ENCODE data around the gene PPFIBP2. TPM values are rescaled to one million over a fixed set of nuclear protein-coding genes. Genes with fewer than 3 reads are reported as not detected.

PPFIBP2 gene
- polyA plus RNA-seq (ENCODE audit: insufficient read length in 4 of 4), result 10 to 100 TPM; 44.6 to 73.6 (median 48.5) TPM

- DNase-seq (ENCODE audit: low read depth in 4 of 4, low spot score in 3 of 4), result peak in 3 of 4 donors; percentile 56 to 67 (median 60)
Observed at GRCh38 chr11:7513234-7514098, at the start of gene PPFIBP2. Gene PPFIBP2 (plus strand): TSS chr11:7513999. CDS start chr11:7549476, 35,477 bp downstream.

GRCh38 chr11:7467652-7468051, 46.1 kb upstream of the PPFIBP2 start:
- DNase-seq (ENCODE audit: low read depth in 4 of 4, low spot score in 3 of 4), result no peak

GRCh38 chr11:7469351-7469865, 44.4 kb upstream of the PPFIBP2 start:
- DNase-seq (ENCODE audit: low read depth in 4 of 4, low spot score in 3 of 4), result no peak

GRCh38 chr11:7471071-7471470, 42.7 kb upstream of the PPFIBP2 start:
- no peak for DNase-seq (ENCODE audit: low read depth in 4 of 4, low spot score in 3 of 4)

DNA sequence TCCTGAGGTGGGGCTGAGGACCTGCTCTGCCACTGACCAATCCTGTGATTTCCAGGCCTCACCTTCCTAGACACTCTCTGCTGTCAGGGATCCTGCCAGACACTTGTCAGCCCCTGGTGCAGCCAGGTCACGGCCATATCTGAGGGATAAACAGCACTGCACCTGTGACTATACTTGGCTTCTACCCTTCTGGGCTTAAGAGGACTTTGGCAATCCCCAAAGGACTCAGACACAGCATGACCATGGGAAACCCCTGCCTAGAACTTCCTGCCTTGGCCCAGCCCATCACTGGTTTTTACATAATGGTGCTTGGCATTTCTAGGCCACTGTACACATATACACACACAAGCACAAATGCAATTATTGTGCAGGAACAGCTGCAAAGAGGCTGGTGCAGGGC, 40.1 kb upstream of the PPFIBP2 start:
- no peak for DNase-seq (ENCODE audit: low read depth in 4 of 4, low spot score in 3 of 4)

GRCh38 chr11:7480113-7480512, 33.7 kb upstream of the PPFIBP2 start:
- DNase-seq (ENCODE audit: low read depth in 4 of 4, low spot score in 3 of 4), result no peak

DNA sequence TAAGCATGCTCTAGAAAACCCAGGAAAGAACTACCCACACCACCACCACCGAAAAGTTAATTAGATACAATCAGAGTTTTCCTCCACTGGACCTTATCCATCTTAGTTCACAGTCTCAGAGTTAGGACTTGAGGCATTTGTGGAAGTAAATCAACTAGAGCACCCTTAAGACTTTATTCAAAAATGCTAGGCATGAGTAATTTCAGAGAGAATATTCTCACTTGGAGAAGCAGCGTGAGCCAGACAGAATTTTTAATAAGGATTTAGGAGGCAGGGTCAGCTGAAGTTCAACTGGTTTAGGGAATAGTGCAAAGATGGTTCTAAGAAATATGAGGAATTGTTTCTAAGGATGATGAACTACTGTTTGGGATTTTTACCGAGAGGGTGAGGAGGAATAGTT, 29.7 kb upstream of the PPFIBP2 start:
- no peak for DNase-seq (ENCODE audit: low read depth in 4 of 4, low spot score in 3 of 4)

- no peak for DNase-seq (ENCODE audit: low read depth in 4 of 4, low spot score in 3 of 4)
Observed at GRCh38 chr11:7484645-7485044, 29.2 kb upstream of the PPFIBP2 start.

DNA sequence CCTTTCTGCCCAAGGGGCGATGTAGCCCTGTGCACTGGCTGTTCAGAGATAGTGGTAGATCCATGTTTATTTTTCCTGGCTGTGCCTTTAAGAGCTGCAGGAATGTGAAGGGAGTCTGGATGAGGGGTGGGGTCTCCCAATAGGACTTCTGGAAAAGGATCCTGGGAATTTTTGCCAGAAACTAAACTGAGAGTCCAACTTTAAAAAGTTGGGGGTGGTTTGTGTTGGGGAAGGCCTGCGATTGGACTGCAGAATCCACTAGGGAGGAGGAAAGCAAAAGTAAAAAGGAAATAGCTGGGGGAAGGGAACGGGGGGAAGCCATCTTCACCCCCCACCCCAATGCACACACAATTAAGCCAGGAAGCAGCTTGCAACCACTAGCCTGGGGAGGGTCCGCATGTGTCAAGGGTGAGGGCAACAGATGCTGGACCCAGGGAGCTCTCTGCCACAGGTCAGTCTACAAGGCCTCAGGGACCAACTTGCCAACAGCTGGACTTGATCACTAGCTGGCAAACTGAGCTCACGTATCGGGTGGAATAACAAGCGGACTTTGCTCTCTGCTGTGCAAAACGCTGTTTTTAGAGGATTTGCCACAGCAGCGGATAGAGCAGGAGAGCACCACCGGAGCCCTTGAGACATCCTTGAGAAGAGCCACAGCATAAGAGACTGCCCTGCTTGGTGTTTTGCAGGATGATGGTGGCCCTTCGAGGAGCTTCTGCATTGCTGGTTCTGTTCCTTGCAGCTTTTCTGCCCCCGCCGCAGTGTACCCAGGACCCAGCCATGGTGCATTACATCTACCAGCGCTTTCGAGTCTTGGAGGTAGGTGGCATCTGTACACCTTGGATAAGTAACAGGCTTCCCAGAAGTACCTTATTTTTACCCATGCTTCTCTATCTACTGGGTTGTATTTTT, 28.4 kb upstream of the PPFIBP2 start, which contains the start of gene OLFML1:
TSS of gene OLFML1 (plus strand) at position 321 of the 912 bp plus-strand sequence. CDS start at position 691, 370 bp downstream.
- DNase-seq (ENCODE audit: low read depth in 4 of 4, low spot score in 3 of 4), result peak in 3 of 4 donors; percentile 38 to 49 (median 38)

GRCh38 chr11:7486098-7486780, 27.6 kb upstream of the PPFIBP2 start:
- DNase-seq (ENCODE audit: low read depth in 4 of 4, low spot score in 3 of 4), result no peak

DNA sequence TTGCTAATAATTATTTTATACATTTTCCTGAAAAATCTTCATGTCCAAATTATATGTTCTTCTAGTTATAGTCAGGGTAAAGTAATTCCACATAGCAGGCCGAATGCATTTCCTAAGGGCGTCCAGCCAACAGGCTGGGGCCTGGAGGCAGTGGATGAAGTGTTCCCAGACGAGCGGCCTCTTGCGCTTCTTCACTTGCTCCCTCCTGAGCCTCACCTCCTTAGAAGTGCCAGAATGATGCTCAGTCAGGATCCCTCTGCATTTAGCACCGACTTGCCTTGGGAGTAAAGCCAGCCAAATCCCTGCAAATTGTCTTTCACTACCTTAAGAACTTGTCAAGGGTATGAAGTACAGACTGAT, 27.0 kb upstream of the PPFIBP2 start:
- DNase-seq (ENCODE audit: low read depth in 4 of 4, low spot score in 3 of 4), result no peak

GRCh38 chr11:7487360-7487759, 26.4 kb upstream of the PPFIBP2 start:
- DNase-seq (ENCODE audit: low read depth in 4 of 4, low spot score in 3 of 4), result no peak

DNA sequence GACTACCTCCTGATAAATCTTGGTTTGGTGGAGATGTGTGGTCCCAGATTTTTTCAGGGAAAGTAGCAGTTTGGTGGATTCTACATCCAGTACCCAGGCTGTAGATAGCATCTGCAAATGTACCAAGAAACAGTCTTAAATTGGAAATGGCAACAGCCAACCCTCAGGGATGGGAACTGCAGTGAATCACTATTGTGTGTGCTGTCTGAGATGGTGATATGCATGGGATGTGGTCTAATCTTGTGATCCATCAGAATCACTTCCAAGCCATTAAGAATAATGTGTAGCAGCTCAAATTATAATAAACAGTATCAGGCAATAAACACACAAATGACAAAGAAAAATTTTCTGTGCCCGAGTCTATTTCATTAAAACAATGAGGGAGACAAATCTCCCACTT, 25.1 kb upstream of the PPFIBP2 start:
- no peak for DNase-seq (ENCODE audit: low read depth in 4 of 4, low spot score in 3 of 4)

DNA sequence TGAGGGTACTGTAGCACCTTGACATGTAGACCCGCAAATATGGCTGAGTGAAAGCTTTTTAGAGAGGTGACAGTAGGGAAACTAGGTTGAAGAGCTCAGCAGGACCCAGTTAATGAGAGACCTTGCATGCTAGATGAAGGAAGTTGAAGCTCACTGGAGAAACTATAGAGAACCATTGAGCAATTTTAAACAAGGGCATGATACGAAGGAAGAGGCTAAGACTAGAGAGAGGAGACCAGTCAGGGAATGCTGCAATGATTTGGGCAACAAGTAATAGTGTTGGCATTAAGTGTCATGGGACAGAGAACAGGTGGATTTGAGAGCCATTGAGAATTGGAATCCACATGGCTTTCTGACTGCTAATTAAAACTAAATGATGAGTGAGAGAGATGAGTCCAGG, 24.4 kb upstream of the PPFIBP2 start:
- no peak for DNase-seq (ENCODE audit: low read depth in 4 of 4, low spot score in 3 of 4)

- no peak for DNase-seq (ENCODE audit: low read depth in 4 of 4, low spot score in 3 of 4)
Observed at GRCh38 chr11:7490054-7490453, 23.7 kb upstream of the PPFIBP2 start.

GRCh38 chr11:7490535-7490934, 23.3 kb upstream of the PPFIBP2 start:
- DNase-seq (ENCODE audit: low read depth in 4 of 4, low spot score in 3 of 4), result no peak

DNA sequence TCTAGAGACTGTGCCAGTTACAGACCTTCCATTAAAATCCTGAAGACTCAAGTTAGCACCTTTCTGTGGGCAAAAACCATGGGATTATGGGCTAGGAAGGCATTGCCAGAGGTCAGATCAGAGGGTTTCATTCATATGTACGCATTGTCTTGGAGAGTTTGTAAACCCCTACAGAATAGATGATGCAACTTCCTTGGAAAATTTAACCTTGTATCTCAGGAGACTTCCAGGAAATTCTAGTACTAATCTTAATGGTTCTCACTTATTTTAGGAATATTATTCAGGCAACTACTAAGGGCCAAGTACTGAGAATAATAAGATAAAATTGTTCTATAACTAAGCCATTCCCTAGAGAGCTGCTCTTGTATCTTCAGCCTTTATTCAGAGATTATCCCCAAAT, 21.5 kb upstream of the PPFIBP2 start:
- DNase-seq (ENCODE audit: low read depth in 4 of 4, low spot score in 3 of 4), result no peak

GRCh38 chr11:7493670-7494069, 20.1 kb upstream of the PPFIBP2 start:
- no peak for DNase-seq (ENCODE audit: low read depth in 4 of 4, low spot score in 3 of 4)

DNA sequence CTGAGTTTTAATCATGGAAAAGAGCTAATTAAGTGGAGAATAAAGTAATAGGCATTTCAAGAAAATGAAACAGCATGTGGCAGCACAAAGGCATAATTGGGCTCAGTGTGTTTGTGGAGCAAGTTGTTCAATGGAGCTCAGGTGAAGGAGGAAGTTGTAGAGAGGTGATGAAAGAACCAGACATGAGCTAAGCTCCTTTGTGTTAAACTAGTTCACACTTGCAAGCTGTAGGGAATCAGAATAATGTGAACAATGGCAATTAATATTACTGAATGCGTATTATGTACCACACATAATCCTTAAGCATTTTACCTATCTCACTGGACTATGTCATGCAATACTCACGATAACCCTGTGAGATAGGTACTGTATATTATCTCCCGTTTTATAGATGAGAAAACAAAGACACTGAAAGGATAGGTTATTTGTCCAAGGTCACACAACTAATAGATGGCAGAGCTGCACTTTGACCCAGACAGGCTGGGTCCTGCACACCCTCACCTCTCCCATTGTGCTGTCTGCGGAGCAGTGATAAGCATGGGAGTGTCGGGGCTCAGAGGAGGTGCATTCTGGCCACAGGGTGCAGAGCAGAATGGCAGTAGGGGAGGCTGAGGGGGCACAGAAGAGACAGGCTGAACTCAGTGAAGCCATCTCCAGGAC, 19.6 kb upstream of the PPFIBP2 start:
- DNase-seq (ENCODE audit: low read depth in 4 of 4, low spot score in 3 of 4), result no peak

Measured in right renal pelvis (tissue), 4 donors.